Measurements from ENCODE around the gene TAF5L.

TAF5L gene

DNA sequence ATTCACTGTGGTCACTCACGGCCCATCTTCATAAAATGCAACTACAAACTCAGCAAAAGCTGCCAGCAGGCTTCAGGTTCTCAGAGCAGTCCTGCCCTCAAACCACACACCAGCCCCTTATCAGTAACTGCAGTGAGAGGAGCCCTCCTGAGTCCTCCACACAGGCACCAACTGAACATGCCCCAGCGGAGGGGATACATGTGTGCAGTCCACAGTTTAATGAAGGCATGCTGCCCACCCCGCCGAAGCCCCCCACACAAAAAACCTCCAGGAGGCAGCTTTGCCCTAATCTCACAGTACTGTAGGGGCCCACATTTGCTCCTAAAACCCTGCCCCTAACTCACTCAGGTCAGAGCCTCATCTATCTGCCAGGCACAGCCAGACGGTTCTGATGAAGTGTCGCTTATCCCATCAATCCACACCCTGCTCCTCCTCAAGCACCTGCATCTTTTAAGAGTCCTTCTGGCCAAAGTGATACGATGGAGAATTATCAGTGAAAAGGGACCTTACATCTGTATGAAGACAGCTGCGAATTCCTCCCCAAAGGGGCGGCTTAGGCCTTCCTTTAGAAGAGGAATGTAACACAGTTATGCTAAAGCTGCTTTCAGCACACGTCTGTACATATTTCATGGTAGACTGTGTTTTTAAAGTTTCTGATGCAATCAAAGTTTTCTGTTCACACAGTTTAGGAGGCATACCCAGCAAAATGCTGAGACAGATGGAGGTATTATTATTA is 70.9 kb downstream of the TAF5L start:
- Histone ChIP-seq H3K27ac (ENCODE audit: low read depth, low read length) (no peak overlapping the region), H3K4me1 (ENCODE audit: control insufficient read depth, insufficient read depth, low read length) (peaks cover 21% of the 10 kb centered on the region), H3K9ac (ENCODE audit: low read length) (no peak overlapping the region), H3K4me3 (ENCODE audit: low read depth, low read length) (no peak overlapping the region), H3K9me3 (ENCODE audit: control insufficient read depth, insufficient read depth, low read depth, low read length) (no peaks in the 10 kb centered on the region), H3K36me3 (ENCODE audit: control insufficient read depth, insufficient read depth, low read length) (no peaks in the 10 kb centered on the region), H3K27me3 (ENCODE audit: control insufficient read depth, insufficient read depth, low read length) (no peaks in the 10 kb centered on the region)

DNA sequence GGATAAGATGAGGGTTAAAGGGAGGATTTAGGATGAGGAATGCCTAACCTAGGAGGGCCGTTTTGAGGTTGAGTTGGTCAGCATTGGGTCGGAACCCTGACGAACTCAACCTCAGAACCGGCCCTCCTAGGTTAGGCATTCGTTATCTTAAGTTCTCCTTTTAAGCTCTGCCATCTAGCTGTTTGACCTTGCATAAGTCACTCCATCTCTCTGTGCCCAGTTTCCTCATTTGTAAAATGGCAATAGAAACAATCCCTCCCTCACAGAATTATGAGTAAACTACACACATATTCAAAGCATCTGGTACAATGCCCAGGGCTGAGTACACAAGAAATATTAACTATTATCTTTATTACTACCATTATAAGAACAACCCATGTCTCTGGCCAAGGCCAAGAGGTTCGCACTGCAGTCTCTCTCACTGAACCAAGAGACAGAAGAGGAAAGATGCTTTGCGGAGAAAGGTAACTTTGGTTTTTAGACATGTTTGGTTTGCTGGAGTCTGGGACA is 72.2 kb downstream of the TAF5L start:
- Histone ChIP-seq H3K9ac (ENCODE audit: low read length) (no peak overlapping the region), H3K36me3 (ENCODE audit: control insufficient read depth, insufficient read depth, low read length) (peaks cover 6% of the 10 kb centered on the region), H3K9me3 (ENCODE audit: control insufficient read depth, insufficient read depth, low read depth, low read length) (no peaks in the 10 kb centered on the region), H3K4me1 (ENCODE audit: control insufficient read depth, insufficient read depth, low read length) (peaks cover 21% of the 10 kb centered on the region), H3K27me3 (ENCODE audit: control insufficient read depth, insufficient read depth, low read length) (no peaks in the 10 kb centered on the region), H3K4me3 (ENCODE audit: low read depth, low read length) (no peak overlapping the region), H3K27ac (ENCODE audit: low read depth, low read length) (no peak overlapping the region)

DNA sequence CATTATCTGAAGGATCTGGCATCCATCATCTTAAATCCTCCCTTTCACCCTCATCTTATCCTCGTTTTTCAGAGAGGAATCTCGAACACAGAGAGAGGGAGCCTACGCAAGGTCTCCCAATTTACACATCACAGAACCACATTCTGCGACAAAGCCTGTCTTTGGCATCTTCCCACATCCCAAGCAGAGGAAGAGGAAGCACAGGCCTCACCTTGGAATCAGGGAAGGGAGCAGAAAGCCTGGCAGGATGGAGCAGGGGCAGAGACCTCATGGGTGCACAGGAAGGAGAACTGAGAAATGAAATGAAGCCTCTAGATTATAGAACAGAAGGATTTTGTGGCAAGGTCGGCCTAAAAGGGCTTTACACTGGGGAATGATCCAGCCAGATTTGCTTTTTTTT is 73.2 kb downstream of the TAF5L start:
- Histone ChIP-seq H3K27ac (ENCODE audit: low read depth, low read length) (no peak overlapping the region), H3K9me3 (ENCODE audit: control insufficient read depth, insufficient read depth, low read depth, low read length) (no peaks in the 10 kb centered on the region), H3K4me1 (ENCODE audit: control insufficient read depth, insufficient read depth, low read length) (peaks cover 21% of the 10 kb centered on the region), H3K36me3 (ENCODE audit: control insufficient read depth, insufficient read depth, low read length) (peaks cover 7% of the 10 kb centered on the region), H3K27me3 (ENCODE audit: control insufficient read depth, insufficient read depth, low read length) (no peaks in the 10 kb centered on the region), H3K4me3 (ENCODE audit: low read depth, low read length) (no peak overlapping the region), H3K9ac (ENCODE audit: low read length) (no peak overlapping the region)

DNA sequence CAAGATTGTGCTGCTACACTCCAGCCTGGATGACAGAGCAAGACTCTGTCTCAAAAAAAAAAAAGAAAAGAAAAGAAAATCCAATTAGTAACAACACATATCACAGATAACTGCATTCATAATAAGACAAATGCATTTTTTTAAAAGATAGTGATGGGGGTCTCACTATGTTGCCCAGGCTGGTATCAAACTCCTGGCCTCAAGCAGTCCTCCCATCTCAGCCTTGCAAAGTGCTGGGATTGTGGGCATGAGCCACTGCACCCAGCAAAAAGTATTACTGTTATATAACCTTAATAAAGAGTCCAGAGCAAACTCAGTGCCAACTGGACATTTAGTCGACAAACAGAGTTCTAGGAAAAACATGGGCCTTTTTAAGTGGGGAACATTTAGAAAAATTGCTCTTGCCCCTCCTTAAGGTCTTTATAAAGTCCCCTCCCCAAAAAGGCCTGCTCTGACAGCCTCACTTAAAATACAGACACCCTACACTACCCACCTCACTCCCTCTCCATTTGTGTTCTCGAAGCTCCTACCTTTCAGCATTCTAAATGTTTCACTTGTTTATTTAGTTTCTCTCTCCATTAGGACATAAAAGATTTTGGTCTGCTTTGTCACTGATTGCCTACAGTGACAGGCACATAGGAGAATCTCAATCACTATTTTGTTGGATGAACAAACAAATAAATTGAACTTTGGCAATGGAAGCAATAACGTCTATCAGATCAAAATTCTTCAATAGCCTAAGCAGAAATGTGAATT is 74.9 kb downstream of the TAF5L start:
- Histone ChIP-seq H3K27ac (ENCODE audit: low read depth, low read length) (no peak overlapping the region), H3K4me1 (ENCODE audit: control insufficient read depth, insufficient read depth, low read length) (peaks cover 9% of the 10 kb centered on the region; the same call in 1 of the 2 replicates), H3K27me3 (ENCODE audit: control insufficient read depth, insufficient read depth, low read length) (no peaks in the 10 kb centered on the region), H3K9me3 (ENCODE audit: control insufficient read depth, insufficient read depth, low read depth, low read length) (no peaks in the 10 kb centered on the region), H3K9ac (ENCODE audit: low read length) (no peak overlapping the region), H3K4me3 (ENCODE audit: low read depth, low read length) (no peak overlapping the region), H3K36me3 (ENCODE audit: control insufficient read depth, insufficient read depth, low read length) (peaks cover 17% of the 10 kb centered on the region)

DNA sequence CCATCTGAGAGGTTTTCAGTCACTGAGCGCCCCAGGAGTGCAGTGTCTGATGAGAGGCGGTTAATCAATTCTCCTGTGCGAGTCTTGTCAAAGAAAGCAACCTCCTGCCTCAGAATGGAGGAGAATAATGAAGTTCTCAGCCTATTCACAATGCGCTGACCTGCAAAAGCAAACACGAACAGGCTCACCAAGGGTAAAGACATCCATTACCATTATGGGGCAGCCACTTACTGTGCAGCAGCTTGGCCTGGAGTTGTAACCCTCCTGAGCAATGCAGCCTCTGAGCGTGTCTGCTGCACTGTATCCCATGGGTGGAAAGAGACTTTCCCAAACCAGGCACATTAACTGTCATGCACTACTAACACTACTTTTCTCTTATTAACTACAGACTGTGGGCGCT is 78.4 kb downstream of the TAF5L start:
- H3K36me3 ChIP-seq (ENCODE audit: control insufficient read depth, insufficient read depth, low read length), result peaks cover 30% of the 10 kb centered on the region
- no peaks in the 10 kb centered on the region for H3K9me3 ChIP-seq (ENCODE audit: control insufficient read depth, insufficient read depth, low read depth, low read length)
- no peaks in the 10 kb centered on the region for H3K27me3 ChIP-seq (ENCODE audit: control insufficient read depth, insufficient read depth, low read length)
- no peak overlapping the region for H3K27ac ChIP-seq (ENCODE audit: low read depth, low read length)
- H3K9ac ChIP-seq (ENCODE audit: low read length), result no peak overlapping the region
- H3K4me1 ChIP-seq (ENCODE audit: control insufficient read depth, insufficient read depth, low read length), result no peaks in the 10 kb centered on the region
- no peak overlapping the region for H3K4me3 ChIP-seq (ENCODE audit: low read depth, low read length)

DNA sequence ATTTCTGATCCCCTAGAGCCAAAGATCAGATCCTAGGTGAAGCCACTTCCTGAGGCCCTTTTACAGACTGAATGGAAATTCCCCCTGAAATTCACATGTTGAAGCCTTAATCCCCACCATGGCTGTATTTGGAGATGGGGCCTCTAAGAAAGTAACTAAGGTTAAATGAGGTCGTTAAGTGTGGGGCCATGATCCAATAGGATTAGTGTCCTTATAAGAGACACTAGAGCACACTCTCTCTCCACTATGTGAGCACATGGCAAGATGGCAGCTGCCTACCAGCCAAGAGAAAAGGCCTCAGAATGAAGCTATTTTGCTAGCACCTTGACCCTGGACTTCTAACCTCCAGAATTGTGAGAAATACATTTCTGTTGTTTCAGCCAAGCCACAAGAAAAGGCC is 81.3 kb downstream of the TAF5L start:
- H3K4me1 ChIP-seq (ENCODE audit: control insufficient read depth, insufficient read depth, low read length), result no peaks in the 10 kb centered on the region
- H3K27ac ChIP-seq (ENCODE audit: low read depth, low read length), result no peak overlapping the region
- H3K9ac ChIP-seq (ENCODE audit: low read length), result no peak overlapping the region
- no peaks in the 10 kb centered on the region for H3K9me3 ChIP-seq (ENCODE audit: control insufficient read depth, insufficient read depth, low read depth, low read length)
- peaks cover 48% of the 10 kb centered on the region for H3K36me3 ChIP-seq (ENCODE audit: control insufficient read depth, insufficient read depth, low read length)
- no peaks in the 10 kb centered on the region for H3K27me3 ChIP-seq (ENCODE audit: control insufficient read depth, insufficient read depth, low read length)
- no peak overlapping the region for H3K4me3 ChIP-seq (ENCODE audit: low read depth, low read length)
